Measurements from ENCODE around the gene NPPB.

NPPB gene

GRCh38 chr1:11833497-11833896 is 25.2 kb downstream of the NPPB start:
- DNase-seq (ENCODE audit: low read depth): no peak

DNA sequence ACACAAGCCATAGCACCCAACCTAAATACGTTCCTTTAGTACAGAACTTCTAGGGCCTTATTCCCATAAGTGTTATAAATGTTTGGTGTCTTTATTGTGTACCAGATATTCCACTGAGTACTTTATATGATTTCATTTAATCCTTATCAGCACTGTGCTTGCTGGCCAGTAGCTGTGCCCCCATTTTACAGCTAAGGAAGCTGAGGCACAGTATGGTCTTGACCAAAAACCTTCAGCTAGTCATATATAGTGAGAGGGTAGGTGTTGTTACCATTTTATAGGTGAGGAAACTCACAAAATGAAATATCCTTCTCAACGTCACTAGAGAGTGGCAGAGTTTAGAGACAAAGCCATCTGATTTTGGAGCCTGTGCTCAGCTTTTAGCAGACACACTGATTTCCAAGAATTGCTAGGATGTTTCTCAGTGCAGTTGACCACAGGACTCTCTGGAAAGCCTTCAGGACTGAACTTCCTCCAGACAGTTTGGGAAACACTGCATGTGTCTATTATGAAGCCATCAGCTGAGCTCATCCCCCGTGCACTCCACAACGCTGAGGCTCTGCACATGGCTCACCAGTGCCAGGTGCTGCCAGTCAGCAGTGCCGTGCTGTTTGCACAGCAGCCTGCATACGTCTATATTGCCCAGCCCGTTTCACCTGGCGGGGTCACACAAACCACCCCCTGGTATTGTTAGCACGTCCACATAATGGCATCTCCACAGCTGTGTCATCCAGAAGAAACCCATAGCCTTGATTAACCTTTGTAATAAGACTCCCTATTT is 26.6 kb downstream of the NPPB start:
- no peak for DNase-seq (ENCODE audit: low read depth)

DNA sequence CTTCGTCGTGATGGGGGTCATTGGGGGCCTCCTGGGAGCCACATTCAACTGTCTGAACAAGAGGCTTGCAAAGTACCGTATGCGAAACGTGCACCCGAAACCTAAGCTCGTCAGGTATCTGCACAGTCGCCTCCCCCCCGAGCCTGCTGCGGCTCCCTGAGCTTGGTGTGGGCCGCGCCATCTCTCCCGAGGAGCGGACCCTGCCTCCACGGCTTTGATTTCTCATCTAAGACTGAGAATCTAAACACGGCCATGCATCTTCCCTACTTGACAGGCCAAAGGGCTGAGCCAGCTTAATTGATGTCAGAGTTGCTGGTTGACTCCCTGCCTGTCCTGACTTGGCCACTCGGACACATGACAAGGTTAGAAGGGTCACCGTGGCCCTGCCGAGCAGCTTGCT is 30.2 kb downstream of the NPPB start:
- no peak for DNase-seq (ENCODE audit: low read depth)

DNA sequence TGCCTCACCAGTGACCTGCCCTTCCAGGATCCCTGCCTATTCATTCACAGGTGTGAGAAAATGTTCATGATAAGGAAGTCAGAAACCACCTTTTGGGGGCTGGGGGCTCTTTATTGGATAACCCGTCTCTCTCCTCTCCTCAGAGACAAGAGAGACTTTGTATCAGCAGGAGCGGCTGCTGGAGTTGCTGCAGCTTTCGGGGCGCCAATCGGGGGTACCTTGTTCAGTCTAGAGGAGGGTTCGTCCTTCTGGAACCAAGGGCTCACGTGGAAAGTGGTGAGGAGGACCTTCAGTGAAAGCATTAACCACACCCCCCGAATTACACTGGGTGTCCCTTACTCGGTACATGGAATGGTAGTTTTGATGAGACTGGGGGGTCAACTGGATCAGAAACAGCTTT is 31.8 kb downstream of the NPPB start:
- no peak for DNase-seq (ENCODE audit: low read depth)

- DNase-seq (ENCODE audit: low read depth): no peak
Observed at GRCh38 chr1:11825131-11825530, 33.6 kb downstream of the NPPB start.

DNA sequence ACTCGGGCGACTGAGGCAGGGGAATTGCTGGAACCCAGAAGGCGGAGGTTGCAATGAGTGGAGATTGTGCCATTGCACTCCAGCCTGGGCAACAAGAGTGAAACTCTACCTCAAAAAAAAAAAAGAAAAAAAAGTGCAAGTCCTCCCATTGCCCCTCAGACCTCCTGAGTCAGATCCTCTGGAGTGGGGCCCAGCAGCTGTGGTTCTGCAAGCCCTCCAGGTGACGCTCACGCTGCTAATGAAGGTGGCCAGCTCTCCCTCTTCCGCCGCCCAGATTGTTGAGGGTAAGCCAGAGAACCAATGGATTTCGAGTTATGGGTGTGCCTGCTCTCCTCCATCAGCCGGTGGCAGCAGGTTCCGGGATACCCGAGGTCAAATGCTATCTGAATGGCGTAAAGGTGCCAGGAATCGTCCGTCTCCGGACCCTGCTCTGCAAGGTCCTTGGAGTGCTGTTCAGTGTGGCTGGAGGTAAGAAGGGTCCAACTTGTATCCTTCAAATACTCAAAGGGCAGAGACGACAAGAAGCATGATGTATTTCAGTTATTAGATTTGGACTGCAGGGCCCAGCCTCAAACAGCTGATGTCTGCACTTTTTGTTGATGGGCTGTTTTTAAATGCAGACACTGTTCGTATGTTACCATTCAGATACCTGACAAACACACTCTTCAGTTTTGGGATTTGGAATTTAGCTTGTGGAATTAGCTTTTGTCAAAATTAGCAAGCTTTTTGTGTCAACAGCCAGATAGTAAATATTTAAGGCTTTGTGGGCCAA is 35.2 kb downstream of the NPPB start:
- no peak for DNase-seq (ENCODE audit: low read depth)

DNA sequence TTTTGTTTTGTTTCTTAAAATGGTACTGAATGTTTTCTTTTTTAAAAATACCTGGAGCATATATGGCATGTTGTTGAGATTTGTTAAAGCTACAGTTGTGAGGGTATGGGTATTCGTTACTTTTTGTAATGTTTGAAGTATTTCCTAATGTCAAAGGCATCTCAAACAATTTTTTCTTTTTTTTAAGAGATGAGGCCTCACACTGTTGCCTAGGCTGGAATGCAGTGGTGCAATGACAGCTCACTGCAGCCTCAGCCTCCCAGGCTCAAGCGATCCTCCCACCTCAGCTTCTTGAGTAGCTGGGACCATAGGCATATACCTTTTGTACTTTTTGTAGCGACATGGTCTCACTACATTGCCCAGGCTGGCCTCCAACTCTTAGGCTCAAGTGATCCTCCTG is 36.7 kb downstream of the NPPB start:
- DNase-seq (ENCODE audit: low read depth): no peak

- no peak for DNase-seq (ENCODE audit: low read depth)
Observed at GRCh38 chr1:11817192-11817591, 41.6 kb downstream of the NPPB start.

GRCh38 chr1:11813021-11813420 is 45.7 kb downstream of the NPPB start:
- DNase-seq (ENCODE audit: low read depth): no peak
